Mesendoderm (in vitro differentiated cells): ENCODE data around the gene TTC29.

Source experiments
- DNase-seq: peaks from one replicate; pipeline ENCODE4 v3.0.0; 2013
- H2AK5ac ChIP-seq: 2 replicates; pipeline ENCODE4 v1.6.1; 2013; ENCODE audit warnings: low read length, inconsistent platforms
- H2BK120ac ChIP-seq: 2 replicates; pipeline ENCODE4 v1.6.1; 2013; ENCODE audit warnings: low read depth, mild to moderate bottlenecking, low read length, moderate library complexity, mixed read lengths
- H2BK15ac ChIP-seq: replicated peaks from 2 replicates; pipeline ENCODE4 v1.6.1; 2013; ENCODE audit warnings: low read depth, mild to moderate bottlenecking, moderate library complexity
- H2BK5ac ChIP-seq: 2 replicates; pipeline ENCODE4 v1.6.1; 2013; ENCODE audit warnings: low read length, inconsistent platforms
- H3K18ac ChIP-seq: 2 replicates; pipeline ENCODE4 v1.6.1; 2013; ENCODE audit warnings: mild to moderate bottlenecking, low read length, mixed read lengths
- H3K23ac ChIP-seq: one replicate; pipeline ENCODE4 v1.6.1; 2013; ENCODE audit warnings: low read length
- H3K27ac ChIP-seq: 2 replicates; pipeline ENCODE4 v1.5.1; 2013; ENCODE audit warnings: low read depth, mild to moderate bottlenecking, inconsistent platforms, low read length, moderate library complexity
- H3K27me3 ChIP-seq: 2 replicates; pipeline ENCODE4 v1.6.1; 2013; ENCODE audit warnings: low read length, control low read depth, mild to moderate bottlenecking, inconsistent platforms; ENCODE audit not compliant: insufficient read depth, poor library complexity
- H3K36me3 ChIP-seq: 2 replicates; pipeline ENCODE4 v1.6.1; 2013; ENCODE audit warnings: low read length, inconsistent platforms; ENCODE audit not compliant: control insufficient read depth, insufficient read depth
- H3K4ac ChIP-seq: one replicate; pipeline ENCODE4 v1.6.1; 2013; ENCODE audit warnings: low read depth, mild to moderate bottlenecking, low read length, moderate library complexity
- H3K4me1 ChIP-seq: 2 replicates; pipeline ENCODE4 v1.6.1; 2013; ENCODE audit warnings: low read depth, low read length, inconsistent platforms; ENCODE audit not compliant: control insufficient read depth
- H3K4me2 ChIP-seq: 2 replicates; pipeline ENCODE4 v1.6.1; 2013; ENCODE audit warnings: low read length
- H3K4me3 ChIP-seq: 2 replicates; pipeline ENCODE4 v1.5.1; 2013; ENCODE audit warnings: mild to moderate bottlenecking, low read length
- H3K56ac ChIP-seq: one replicate; pipeline ENCODE4 v1.6.1; 2013; ENCODE audit warnings: low read length
- H3K79me1 ChIP-seq: 2 replicates; pipeline ENCODE4 v1.6.1; 2013; ENCODE audit warnings: low read length, inconsistent platforms
- H3K79me2 ChIP-seq: 2 replicates; pipeline ENCODE4 v1.6.1; 2013; ENCODE audit warnings: mild to moderate bottlenecking, low read length; ENCODE audit not compliant: control insufficient read depth, insufficient read depth
- H3K9ac ChIP-seq: 2 replicates; pipeline ENCODE4 v1.6.1; 2013; ENCODE audit warnings: low read length, inconsistent platforms
- H4K5ac ChIP-seq: one replicate; pipeline ENCODE4 v1.6.1; 2013; ENCODE audit warnings: low read length
- H4K8ac ChIP-seq: one replicate; pipeline ENCODE4 v1.6.1; 2013; ENCODE audit warnings: low read depth, mild to moderate bottlenecking, control low read depth, low read length, moderate library complexity
- WGBS: extraction: QIAGEN DNeasy Blood & Tissue Kit; methylation state at CpG from one replicate; pipeline ENCODE4 v1.1.7; 2013; ENCODE audit warnings: low lambda C conversion rate, missing lambda C conversion rate; ENCODE audit not compliant: insufficient coverage; ENCODE audit errors: extremely low coverage; 5-methylcytosine and 5-hydroxymethylcytosine counted together

Gene TTC29

DNA sequence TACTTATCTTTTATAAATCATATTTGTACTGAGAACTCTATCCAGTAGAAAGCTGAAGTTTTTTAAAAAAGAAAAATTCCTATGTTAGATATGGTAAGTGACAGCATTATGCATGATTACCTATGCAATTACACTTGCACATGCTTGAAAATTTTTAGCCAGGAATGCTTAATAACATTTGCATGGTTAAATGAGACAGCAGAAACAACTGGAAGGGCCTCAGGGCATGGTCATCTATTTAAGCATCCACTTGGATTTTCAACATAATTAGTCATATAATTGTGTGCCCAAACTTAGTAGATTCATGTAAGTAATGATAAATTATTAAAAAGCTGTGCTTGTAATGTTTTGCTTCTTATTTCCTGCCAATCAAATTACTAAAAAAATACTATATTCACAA is 151.9 kb downstream of the TTC29 start:
- H3K23ac ChIP-seq = no peak overlapping the region
- DNase-seq = no peak
- H3K4me1 ChIP-seq = no peaks in the 10 kb centered on the region
- H3K79me2 ChIP-seq = no peaks in the 10 kb centered on the region
- H3K4me3 ChIP-seq = no peak overlapping the region
- H3K56ac ChIP-seq = no peak overlapping the region
- H2BK120ac ChIP-seq = no peak overlapping the region
- no peak overlapping the region for H4K5ac ChIP-seq
- H3K27ac ChIP-seq = no peak overlapping the region
- no peaks in the 10 kb centered on the region for H3K27me3 ChIP-seq
- no peak overlapping the region for H3K9ac ChIP-seq
- no peak overlapping the region for H4K8ac ChIP-seq
- H2AK5ac ChIP-seq = no peak overlapping the region
- H3K4me2 ChIP-seq = no peak overlapping the region
- H3K79me1 ChIP-seq = no peaks in the 10 kb centered on the region
- H3K4ac ChIP-seq = no peak overlapping the region
- H3K18ac ChIP-seq = no peak overlapping the region
- no peak overlapping the region for H2BK15ac ChIP-seq
- H3K36me3 ChIP-seq = no peaks in the 10 kb centered on the region
- H2BK5ac ChIP-seq = no peak overlapping the region

DNA sequence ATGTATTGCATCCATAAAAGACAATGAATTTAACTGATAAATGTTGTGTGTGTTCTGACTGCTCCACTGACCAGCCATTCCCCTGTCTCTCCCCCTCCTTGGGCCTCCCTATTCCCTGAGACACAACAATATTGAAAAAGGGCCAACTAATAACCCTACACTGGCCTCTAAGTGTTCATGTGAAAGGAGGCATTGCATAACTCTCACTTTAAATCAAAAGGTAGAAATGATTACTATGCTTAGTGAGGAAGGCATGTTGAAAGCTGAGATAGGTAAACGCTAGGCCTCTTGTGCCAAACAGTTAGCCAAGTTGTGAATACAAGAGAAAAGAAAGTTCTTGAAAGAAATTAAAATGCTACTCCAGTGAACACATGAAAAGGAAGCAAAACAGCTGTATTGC is 154.2 kb downstream of the TTC29 start:
- Histone ChIP-seq H2AK5ac (no peak overlapping the region), H3K4me1 (no peaks in the 10 kb centered on the region), H4K5ac (no peak overlapping the region), H2BK5ac (no peak overlapping the region), H3K27ac (no peak overlapping the region), H2BK15ac (no peak overlapping the region), H4K8ac (no peak overlapping the region), H3K79me2 (no peaks in the 10 kb centered on the region), H3K4me3 (no peak overlapping the region), H3K56ac (no peak overlapping the region), H2BK120ac (no peak overlapping the region), H3K18ac (no peak overlapping the region), H3K36me3 (no peaks in the 10 kb centered on the region), H3K23ac (no peak overlapping the region), H3K79me1 (no peaks in the 10 kb centered on the region), H3K27me3 (no peaks in the 10 kb centered on the region), H3K4ac (no peak overlapping the region), H3K4me2 (no peak overlapping the region), H3K9ac (no peak overlapping the region)
- DNase-seq = no peak
- no CpG with 5 or more reads among the region's 1 CpG for WGBS

DNA sequence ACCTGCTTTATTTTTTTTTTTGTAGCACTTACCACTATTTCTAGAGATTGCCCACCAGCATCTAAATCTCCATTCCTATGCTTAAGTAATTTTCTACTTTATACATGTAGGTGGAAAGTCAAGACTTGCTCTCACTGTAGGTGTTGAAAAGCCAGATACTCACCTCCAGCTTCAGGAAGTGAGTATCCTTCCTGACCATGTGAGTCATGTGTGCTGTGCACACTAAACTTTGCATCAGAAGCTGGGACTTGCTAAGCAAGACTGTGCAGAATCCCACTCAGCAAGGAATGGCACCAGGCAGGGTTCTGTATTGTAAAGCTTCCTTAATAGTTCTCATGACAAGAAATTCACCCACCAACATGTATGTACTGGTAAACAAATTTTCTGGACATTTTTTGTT is 155.1 kb downstream of the TTC29 start:
- H3K4me2 ChIP-seq = no peak overlapping the region
- no peak overlapping the region for H2AK5ac ChIP-seq
- H3K79me2 ChIP-seq = no peaks in the 10 kb centered on the region
- no peak overlapping the region for H3K4ac ChIP-seq
- H3K27ac ChIP-seq = no peak overlapping the region
- H3K79me1 ChIP-seq = no peaks in the 10 kb centered on the region
- no peak overlapping the region for H4K8ac ChIP-seq
- H3K23ac ChIP-seq = no peak overlapping the region
- H2BK15ac ChIP-seq = no peak overlapping the region
- DNase-seq = no peak
- no peaks in the 10 kb centered on the region for H3K4me1 ChIP-seq
- H3K56ac ChIP-seq = no peak overlapping the region
- no peak overlapping the region for H3K4me3 ChIP-seq
- no peak overlapping the region for H3K9ac ChIP-seq
- H2BK120ac ChIP-seq = no peak overlapping the region
- H3K27me3 ChIP-seq = no peaks in the 10 kb centered on the region
- H3K36me3 ChIP-seq = no peaks in the 10 kb centered on the region
- no peak overlapping the region for H3K18ac ChIP-seq
- no peak overlapping the region for H4K5ac ChIP-seq
- no peak overlapping the region for H2BK5ac ChIP-seq

DNA sequence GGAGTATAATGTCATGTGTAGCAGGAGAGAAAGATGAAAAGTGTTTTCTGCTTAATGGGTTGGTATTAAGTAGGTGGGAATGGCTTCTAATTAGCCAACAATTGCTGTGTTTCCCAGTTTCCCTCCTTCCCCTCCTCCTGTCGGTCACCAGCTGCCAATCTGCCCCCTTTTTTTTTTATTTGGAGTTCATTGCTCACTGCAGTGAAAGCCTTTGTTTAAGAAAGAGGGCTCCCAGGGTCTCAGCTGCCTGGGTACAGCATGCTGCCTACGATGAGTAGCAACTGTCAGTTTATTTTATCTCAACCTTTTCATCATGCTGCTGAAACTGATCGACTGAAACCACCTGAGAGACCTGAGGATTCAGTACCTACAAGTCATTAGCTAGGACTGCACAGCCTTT is 157.9 kb downstream of the TTC29 start:
- no peak overlapping the region for H3K4me3 ChIP-seq
- H3K56ac ChIP-seq = no peak overlapping the region
- no peak overlapping the region for H3K4me2 ChIP-seq
- H2BK15ac ChIP-seq = no peak overlapping the region
- H3K79me2 ChIP-seq = no peaks in the 10 kb centered on the region
- WGBS = no CpG with 5 or more reads among the region's 3 CpGs
- H3K23ac ChIP-seq = no peak overlapping the region
- H2AK5ac ChIP-seq = no peak overlapping the region
- H3K79me1 ChIP-seq = no peaks in the 10 kb centered on the region
- no peak overlapping the region for H2BK5ac ChIP-seq
- no peaks in the 10 kb centered on the region for H3K4me1 ChIP-seq
- no peaks in the 10 kb centered on the region for H3K27me3 ChIP-seq
- DNase-seq = peak; percentile 2
- no peaks in the 10 kb centered on the region for H3K36me3 ChIP-seq
- H4K5ac ChIP-seq = no peak overlapping the region
- H2BK120ac ChIP-seq = no peak overlapping the region
- H3K9ac ChIP-seq = no peak overlapping the region
- H3K18ac ChIP-seq = no peak overlapping the region
- no peak overlapping the region for H3K27ac ChIP-seq
- H3K4ac ChIP-seq = no peak overlapping the region
- H4K8ac ChIP-seq = no peak overlapping the region

DNA sequence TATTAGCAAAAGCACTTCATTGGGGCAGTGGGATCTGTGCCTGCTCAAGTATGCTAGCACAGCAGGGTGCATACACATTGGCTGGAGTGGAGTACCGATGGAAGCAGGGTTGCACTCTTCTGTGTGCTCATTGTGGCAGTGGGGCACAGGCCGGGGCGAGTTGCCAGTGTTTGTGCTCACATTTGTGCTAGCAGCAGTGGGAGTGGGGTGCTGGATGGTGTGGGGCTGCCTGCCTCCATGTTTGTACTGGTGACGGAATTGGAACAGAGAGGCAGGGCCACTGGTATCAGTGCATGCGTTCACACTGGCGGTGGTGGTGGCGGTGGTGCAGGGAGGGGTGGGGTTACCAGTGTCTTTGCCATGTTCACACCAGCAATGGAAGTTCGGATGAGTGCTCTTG is 169.0 kb downstream of the TTC29 start:
- no peak overlapping the region for H2AK5ac ChIP-seq
- no peak overlapping the region for H4K8ac ChIP-seq
- H3K9ac ChIP-seq = no peak overlapping the region
- no peaks in the 10 kb centered on the region for H3K4me1 ChIP-seq
- no peak overlapping the region for H3K4ac ChIP-seq
- H3K18ac ChIP-seq = no peak overlapping the region
- H2BK15ac ChIP-seq = no peak overlapping the region
- H2BK5ac ChIP-seq = no peak overlapping the region
- no peak overlapping the region for H3K56ac ChIP-seq
- no CpG with 5 or more reads among the region's 8 CpGs for WGBS
- no peaks in the 10 kb centered on the region for H3K79me2 ChIP-seq
- DNase-seq = no peak
- H2BK120ac ChIP-seq = no peak overlapping the region
- H3K36me3 ChIP-seq = no peaks in the 10 kb centered on the region
- no peak overlapping the region for H4K5ac ChIP-seq
- no peak overlapping the region for H3K4me3 ChIP-seq
- H3K23ac ChIP-seq = no peak overlapping the region
- no peak overlapping the region for H3K27ac ChIP-seq
- H3K4me2 ChIP-seq = no peak overlapping the region
- no peaks in the 10 kb centered on the region for H3K27me3 ChIP-seq
- H3K79me1 ChIP-seq = no peaks in the 10 kb centered on the region

DNA sequence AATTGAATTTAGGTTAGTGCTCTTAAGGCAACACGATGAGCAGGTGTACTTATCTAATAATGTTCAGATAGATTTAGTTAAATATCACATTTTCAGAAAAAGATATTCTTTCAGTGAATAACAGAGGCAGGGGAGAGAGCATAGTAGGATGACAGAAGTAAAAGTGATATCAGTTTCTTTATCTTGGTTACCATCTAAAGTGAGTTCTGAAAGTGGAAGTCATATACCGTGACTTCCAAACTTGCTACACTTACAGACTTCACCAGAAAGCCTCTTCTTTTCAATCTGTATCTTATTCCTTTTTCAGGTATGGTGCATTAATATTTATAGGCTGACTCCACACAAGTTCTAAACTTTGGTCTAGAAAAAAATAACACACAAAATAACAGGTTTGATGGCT is 182.1 kb downstream of the TTC29 start:
- no peak overlapping the region for H3K18ac ChIP-seq
- no peak overlapping the region for H4K8ac ChIP-seq
- WGBS = no CpG with 5 or more reads among the region's 2 CpGs
- H2BK5ac ChIP-seq = no peak overlapping the region
- H4K5ac ChIP-seq = no peak overlapping the region
- H3K27ac ChIP-seq = no peak overlapping the region
- H3K23ac ChIP-seq = no peak overlapping the region
- H3K36me3 ChIP-seq = no peaks in the 10 kb centered on the region
- no peaks in the 10 kb centered on the region for H3K4me1 ChIP-seq
- DNase-seq = no peak
- no peak overlapping the region for H3K56ac ChIP-seq
- H3K79me1 ChIP-seq = no peaks in the 10 kb centered on the region
- no peaks in the 10 kb centered on the region for H3K79me2 ChIP-seq
- no peak overlapping the region for H3K9ac ChIP-seq
- no peak overlapping the region for H2AK5ac ChIP-seq
- H3K4me3 ChIP-seq = no peak overlapping the region
- no peak overlapping the region for H3K4me2 ChIP-seq
- no peak overlapping the region for H2BK120ac ChIP-seq
- no peak overlapping the region for H2BK15ac ChIP-seq
- no peak overlapping the region for H3K4ac ChIP-seq
- no peaks in the 10 kb centered on the region for H3K27me3 ChIP-seq
